Stimulated activated CD8-positive, alpha-beta memory T cell treated with anti-CD3 and anti-CD28 coated beads, Interleukin-15, amount 100 ng/mL, for 4 hours (primary cell): ENCODE results near the gene UGT1A10.

Source experiments
- DNase-seq, 2 donors: peaks; one replicate each; pipeline ENCODE4 v3.0.0-alpha.2; 2020; ENCODE audit warnings: low read depth in 2 of 2

Gene UGT1A10

GRCh38 chr2:233822101-233822771 lies 186.0 kb downstream of the UGT1A10 start:
- no peak for DNase-seq
